Caco-2 (cell line): ENCODE measurements around the gene QPCT. TPM values are rescaled to one million over a fixed set of nuclear protein-coding genes. Genes with fewer than 3 reads are reported as not detected.

ENCODE experiments used
- BruUV-seq: library from RNA; stranded (reverse); fragments of 400-500 nt; replicated peaks from 2 replicates; lab custom pipeline; 2021; lab: Mats Ljungman, UMichigan
- CTCF ChIA-PET: fragments of 300-600 bp; sonication (Branson Sonifier 250); formaldehyde crosslinking; loops from one replicate; lab custom pipeline; 2022; ENCODE audit warnings: antibody characterized with exemption; lab: Charles Lee
- POLR2A ChIA-PET: fragments of 300-600 bp; sonication (Branson Sonifier 250); formaldehyde crosslinking; loops from one replicate; lab custom pipeline; 2022; ENCODE audit warnings: antibody characterized with exemption; lab: Charles Lee
- DNase-seq, 2 experiments: peaks; one replicate each; pipeline versions ENCODE4 v3.0.0 to v3.0.0-alpha.2; 2020 to 2022
- H3K27me3 ChIP-seq: replicated peaks from 2 replicates; pipeline ENCODE4 v1.6.0; 2011; ENCODE audit warnings: low read length; ENCODE audit not compliant: control insufficient read depth, insufficient read depth
- H3K36me3 ChIP-seq: 2 replicates; pipeline ENCODE4 v1.5.1; 2011; ENCODE audit warnings: low read length; ENCODE audit not compliant: control insufficient read depth, insufficient read depth
- H3K4me1 ChIP-seq: fragments of 250-450 bp; sonication (Bioruptor Pico); 2 replicates; pipeline ENCODE4 v1.5.1; 2020; ENCODE audit warnings: mild to moderate bottlenecking
- H3K4me3 ChIP-seq: 2 replicates; pipeline ENCODE4 v1.5.1; 2011; ENCODE audit warnings: low read depth, mild to moderate bottlenecking, control low read depth, low read length
- H3K9me3 ChIP-seq: fragments of 250-450 bp; sonication (Bioruptor Pico); 2 replicates; pipeline ENCODE4 v1.5.1; 2020; ENCODE audit warnings: mild to moderate bottlenecking, moderate library complexity
- H3K27ac Mint-ChIP-seq: one replicate; pipeline ENCODE4 v1.8.0; 2022; ENCODE audit warnings: mixed read lengths; ENCODE audit not compliant: unreplicated experiment
- H3K27me3 Mint-ChIP-seq: one replicate; pipeline ENCODE4 v1.8.0; 2022; ENCODE audit warnings: mixed read lengths; ENCODE audit not compliant: insufficient read depth, unreplicated experiment
- H3K36me3 Mint-ChIP-seq: one replicate; pipeline ENCODE4 v1.8.0; 2022; ENCODE audit warnings: mild to moderate bottlenecking, mixed read lengths; ENCODE audit not compliant: insufficient read depth, unreplicated experiment
- H3K4me1 Mint-ChIP-seq: one replicate; pipeline ENCODE4 v1.8.0; 2022; ENCODE audit warnings: low read depth, mixed read lengths; ENCODE audit not compliant: unreplicated experiment
- H3K4me3 Mint-ChIP-seq: one replicate; pipeline ENCODE4 v1.8.0; 2022; ENCODE audit warnings: mild to moderate bottlenecking, moderate library complexity, mixed read lengths; ENCODE audit not compliant: unreplicated experiment
- H3K9me3 Mint-ChIP-seq: one replicate; pipeline ENCODE4 v1.8.0; 2022; ENCODE audit warnings: mixed read lengths; ENCODE audit not compliant: unreplicated experiment
- CTCF ChIP-seq, 2 experiments: fragments of 200-600 bp in 1 of 2; IDR thresholded peaks; 1 replicate in 1 of 2; 2 replicates in 1 of 2; pipeline versions ENCODE4 v1.5.1 to v1.8.0; 2011 to 2022; ENCODE audit warnings: antibody characterized with exemption in 1 of 2, control low read depth in 1 of 2, inconsistent platforms in 1 of 2, low read depth in 1 of 2, low read length in 1 of 2, mild to moderate bottlenecking in 1 of 2, moderate library complexity in 1 of 2; ENCODE audit not compliant: insufficient read depth in 1 of 2, severe bottlenecking in 1 of 2, unreplicated experiment in 1 of 2
- intact Hi-C: fragments of 100-400 bp; cut with micrococcal nuclease; formaldehyde crosslinking; loops from one replicate; pipeline ENCODE4 v1.10.0; 2022; ENCODE audit not compliant: unreplicated experiment
- total RNA-seq: library from RNA; stranded (reverse); gene quantifications from 2 replicates; pipeline ENCODE4 v1.2.3, GENCODE V29; 2022

QPCT gene
- total RNA-seq, 1 experiment from 2014 or later: 4.7 TPM

GRCh38 chr2:37387148-37387835, 42.9 kb downstream of the QPCT start:
- Histone ChIP-seq H3K27me3 (no peaks in the 10 kb centered on the region), H3K4me1 (peaks cover 12% of the 10 kb centered on the region), H3K4me3 (no peak overlapping the region), H3K9me3 (no peaks in the 10 kb centered on the region), H3K36me3 (no peaks in the 10 kb centered on the region)
- no TSS peak for BruUV-seq
- Mint-ChIP-seq H3K9me3 (peaks cover 5% of the 10 kb centered on the region), H3K36me3 (no peaks in the 10 kb centered on the region), H3K4me3 (no peak overlapping the region), H3K27ac (no peak overlapping the region), H3K27me3 (no peaks in the 10 kb centered on the region), H3K4me1 (peaks cover 21% of the 10 kb centered on the region)
- CTCF ChIA-PET: no interaction called here
- DNase-seq: no peak
- POLR2A ChIA-PET: no interaction called here
- no peak for TF ChIP-seq CTCF (IDR thresholded peaks at IDR 0.05; ENCODE audit: insufficient read depth in 1 of 2, low read depth in 1 of 2, low read length in 1 of 2, severe bottlenecking in 1 of 2, unreplicated experiment in 1 of 2)
- intact Hi-C loops: no loop called here

- intact Hi-C loops: no loop called here
- no peaks in the 10 kb centered on the region for H3K36me3 ChIP-seq
- H3K27ac Mint-ChIP-seq: no peak overlapping the region
- peaks cover 10% of the 10 kb centered on the region for H3K9me3 Mint-ChIP-seq
- no peaks in the 10 kb centered on the region for H3K9me3 ChIP-seq
- H3K27me3 Mint-ChIP-seq: no peaks in the 10 kb centered on the region
- peaks cover 12% of the 10 kb centered on the region for H3K4me1 ChIP-seq
- no peaks in the 10 kb centered on the region for H3K27me3 ChIP-seq
- no TSS peak for BruUV-seq
- ChIA-PET POLR2A (no interaction called here), CTCF (no interaction called here)
- peaks cover 26% of the 10 kb centered on the region for H3K4me1 Mint-ChIP-seq
- no peak overlapping the region for H3K4me3 ChIP-seq
- no peaks in the 10 kb centered on the region for H3K36me3 Mint-ChIP-seq
- no peak for TF ChIP-seq CTCF (IDR thresholded peaks at IDR 0.05; ENCODE audit: insufficient read depth in 1 of 2, low read depth in 1 of 2, low read length in 1 of 2, severe bottlenecking in 1 of 2, unreplicated experiment in 1 of 2)
- H3K4me3 Mint-ChIP-seq: no peak overlapping the region
- no peak for DNase-seq
Observed at GRCh38 chr2:37388074-37388473, 43.6 kb downstream of the QPCT start.

GRCh38 chr2:37389395-37389794, 45.0 kb downstream of the QPCT start:
- Histone ChIP-seq H3K4me1 (peaks cover 12% of the 10 kb centered on the region), H3K9me3 (no peaks in the 10 kb centered on the region), H3K36me3 (no peaks in the 10 kb centered on the region), H3K4me3 (no peak overlapping the region), H3K27me3 (no peaks in the 10 kb centered on the region)
- H3K4me3 Mint-ChIP-seq: no peak overlapping the region
- H3K4me1 Mint-ChIP-seq: peaks cover 26% of the 10 kb centered on the region
- ChIA-PET CTCF (no interaction called here), POLR2A (interaction anchor here (0.6 kb wide), 1 partner anchor 15 kb away, joined by 3 read pairs; no protein-coding TSS in a partner anchor)
- H3K27ac Mint-ChIP-seq: no peak overlapping the region
- peaks cover 10% of the 10 kb centered on the region for H3K9me3 Mint-ChIP-seq
- no TSS peak for BruUV-seq
- TF ChIP-seq CTCF (IDR thresholded peaks at IDR 0.05; ENCODE audit: insufficient read depth in 1 of 2, low read depth in 1 of 2, low read length in 1 of 2, severe bottlenecking in 1 of 2, unreplicated experiment in 1 of 2): no peak
- H3K36me3 Mint-ChIP-seq: no peaks in the 10 kb centered on the region
- intact Hi-C loops: no loop called here
- no peak for DNase-seq
- H3K27me3 Mint-ChIP-seq: no peaks in the 10 kb centered on the region
